K562 (cell line): ENCODE results near the gene GPATCH3. TPM values are rescaled to one million over a fixed set of nuclear protein-coding genes. Genes with fewer than 3 reads are reported as not detected.

Experiments used
- ATAC-seq: fragments of 200-7000 bp; cut with Tn5 transposase; 3 replicates; pipeline ENCODE4 v1.9.1; 2020; ENCODE audit warnings: moderate library complexity
- BruUV-seq: library from RNA; stranded (reverse); fragments of 400-500 nt; replicated peaks from 2 replicates; lab custom pipeline; 2021; lab: Mats Ljungman, UMichigan
- CTCF ChIA-PET: fragments of 300-600 bp; formaldehyde crosslinking; extraction: SDS; loops from one replicate; lab custom pipeline; 2021; ENCODE audit warnings: low intra/inter-chr PET ratio; lab: Yijun Ruan, JAX
- POLR2A ChIA-PET: fragments of 300-600, 350-650 bp; sonication (Branson Sonifier 250); formaldehyde crosslinking; extraction: SDS; loops from one replicate; lab custom pipeline; 2021; ENCODE audit warnings: antibody characterized with exemption, inconsistent platforms; lab: Yijun Ruan, JAX
- DNase-seq, 4 experiments: peaks; one replicate each; pipeline versions ENCODE4 v3.0.0 to v3.0.0-alpha.2; 2011 to 2018; ENCODE audit warnings: low spot score in 3 of 4, mixed read lengths in 3 of 4; ENCODE audit errors: extremely low read depth in 1 of 4
- FAIRE-seq: peaks from 2 replicates; lab custom pipeline; 2011; peaks lifted over from hg19 to GRCh38; lab: Jason Lieb, UNC
- H2AFZ ChIP-seq: 2 replicates; pipeline ENCODE4 v1.6.0; 2011; ENCODE audit warnings: low read depth, low read length, control low read depth, inconsistent platforms
- H3K27ac ChIP-seq: fragments of 200-600 bp; 3 replicates; pipeline ENCODE4 v1.8.0; 2011; ENCODE audit warnings: low read depth, mild to moderate bottlenecking, control low read depth, inconsistent platforms, low read length, moderate library complexity, mixed read lengths; ENCODE audit errors: extremely low read depth
- H3K27me3 ChIP-seq, 2 experiments: fragments of 300-600 bp in 1 of 2; 2 replicates in 1 of 2; 3 replicates in 1 of 2; pipeline versions ENCODE4 v1.6.0 to v1.8.0; 2011; ENCODE audit warnings: inconsistent platforms in 2 of 2, low read length in 2 of 2, mild to moderate bottlenecking in 1 of 2, mixed read lengths in 1 of 2, moderate library complexity in 1 of 2; ENCODE audit not compliant: control insufficient read depth in 2 of 2, insufficient read depth in 2 of 2
- H3K36me3 ChIP-seq: fragments of 300-600 bp; 3 replicates; pipeline ENCODE4 v1.8.0; 2011; ENCODE audit warnings: mild to moderate bottlenecking, low read length, inconsistent platforms; ENCODE audit not compliant: control insufficient read depth, insufficient read depth
- H3K4me1 ChIP-seq, 2 experiments: fragments of 200-600 bp in 1 of 2; replicated peaks in 1 of 2; 2 replicates in 1 of 2; 3 replicates in 1 of 2; pipeline versions ENCODE4 v1.5.1 to v1.8.0; 2011; ENCODE audit warnings: inconsistent platforms in 2 of 2, low read length in 2 of 2, mild to moderate bottlenecking in 1 of 2, mixed read lengths in 1 of 2, moderate library complexity in 1 of 2; ENCODE audit not compliant: control insufficient read depth in 2 of 2, insufficient read depth in 2 of 2
- H3K4me2 ChIP-seq: 2 replicates; pipeline ENCODE4 v1.6.1; 2011; ENCODE audit warnings: low read length, control low read depth, inconsistent platforms, mixed read lengths; ENCODE audit not compliant: insufficient read depth
- H3K4me3 ChIP-seq: fragments of 200-600 bp; sonication (generic), shearing (Covaris generic); 2 replicates; pipeline ENCODE4 v1.5.1; 2016; ENCODE audit warnings: control low read depth, inconsistent platforms
- H3K79me2 ChIP-seq: fragments of 200-600 bp; 3 replicates; pipeline ENCODE4 v1.8.0; 2011; ENCODE audit warnings: low read length, inconsistent platforms; ENCODE audit not compliant: control insufficient read depth, insufficient read depth
- H3K9ac ChIP-seq, 2 experiments: 2 replicates each; pipeline versions ENCODE4 v1.6.0 to v1.6.1; 2011; ENCODE audit warnings: low read depth in 2 of 2, low read length in 2 of 2, control low read depth in 1 of 2, inconsistent platforms in 1 of 2, mild to moderate bottlenecking in 1 of 2, mixed read lengths in 1 of 2; ENCODE audit not compliant: insufficient read depth in 1 of 2
- H3K9me1 ChIP-seq: one replicate; pipeline ENCODE4 v1.6.0; 2011; ENCODE audit warnings: inconsistent platforms, mild to moderate bottlenecking, low read length, moderate library complexity; ENCODE audit not compliant: control insufficient read depth, insufficient read depth
- H3K9me3 ChIP-seq: replicated peaks from 2 replicates; pipeline ENCODE4 v1.5.1; 2011; ENCODE audit warnings: low read depth, low read length, inconsistent platforms; ENCODE audit not compliant: control insufficient read depth, insufficient read depth
- H4K20me1 ChIP-seq: replicated peaks from 2 replicates; pipeline ENCODE4 v1.6.1; 2011; ENCODE audit warnings: low read length, inconsistent platforms, mixed read lengths; ENCODE audit not compliant: control insufficient read depth, insufficient read depth
- CBX2 ChIP-seq: fragments of 200-600 bp; sonication (generic); IDR thresholded peaks from one replicate; pipeline ENCODE4 v1.6.1; 2012; ENCODE audit warnings: mild to moderate bottlenecking, low read length, inconsistent platforms; ENCODE audit not compliant: insufficient read depth, poor library complexity, severe bottlenecking
- DMBX1 ChIP-seq: fragments of 250-450 bp; sonication (Bioruptor Pico); IDR thresholded peaks from 2 replicates; pipeline ENCODE4 v1.8.0; 2022; ENCODE audit warnings: inconsistent platforms, mild to moderate bottlenecking, moderate library complexity, borderline replicate concordance
- PATZ1 ChIP-seq: fragments of 250-450 bp; sonication (Bioruptor Pico); IDR thresholded peaks from 2 replicates; pipeline ENCODE4 v1.5.0; 2020; ENCODE audit warnings: mild to moderate bottlenecking, borderline replicate concordance
- POLR3A ChIP-seq: IDR thresholded peaks from 2 replicates; pipeline ENCODE4 v1.6.1; 2011; ENCODE audit warnings: borderline replicate concordance, mild to moderate bottlenecking, moderate library complexity; ENCODE audit not compliant: insufficient read length, insufficient read depth; ENCODE audit errors: extremely low read depth
- RFX5 ChIP-seq: IDR thresholded peaks from 2 replicates; pipeline ENCODE4 v1.6.1; 2011; ENCODE audit warnings: low read depth, mild to moderate bottlenecking, improper control_type of control experiment, low read length
- SAFB2 ChIP-seq: fragments of 200-400 bp; formaldehyde crosslinking; IDR thresholded peaks from 2 replicates; pipeline ENCODE4 v1.6.1; 2018; ENCODE audit warnings: borderline replicate concordance, low read length, low read depth, moderate library complexity; ENCODE audit not compliant: severe bottlenecking
- SREBF1 ChIP-seq: fragments of 150-350 bp; IDR thresholded peaks from 2 replicates; pipeline ENCODE4 v1.6.1; 2014; ENCODE audit warnings: antibody characterized with exemption, low read depth, low read length, borderline replicate concordance
- STAG1 ChIP-seq: sonication (generic); formaldehyde crosslinking; IDR thresholded peaks from 2 replicates; pipeline ENCODE4 v1.5.0; 2020; ENCODE audit warnings: missing genetic modification reagents, borderline replicate concordance
- THAP12 ChIP-seq: fragments of 250-450 bp; sonication (Bioruptor Pico); IDR thresholded peaks from 2 replicates; pipeline ENCODE4 v1.9.0; 2021; ENCODE audit warnings: mild to moderate bottlenecking, inconsistent platforms
- USF1 ChIP-seq: sonication (generic); formaldehyde crosslinking; IDR thresholded peaks from 2 replicates; pipeline ENCODE4 v1.9.0; 2022; ENCODE audit warnings: mild to moderate bottlenecking, missing genetic modification reagents
- ZNF253 ChIP-seq: fragments of 250-450 bp; sonication (Bioruptor Pico); conservative IDR thresholded peaks from 2 replicates; pipeline ENCODE4 v1.6.1; 2021; ENCODE audit warnings: mild to moderate bottlenecking
- WGBS: fragments of 100-300 bp; shearing (Covaris generic); methylation state at CpG from one replicate; pipeline ENCODE4 v1.1.6; 2016; ENCODE audit warnings: low coverage, mixed read lengths; ENCODE audit not compliant: insufficient coverage; ENCODE audit errors: missing lambda C conversion rate; 5-methylcytosine and 5-hydroxymethylcytosine counted together
- in situ Hi-C: fragments of 300-500 bp; cut with MboI; formaldehyde crosslinking; loops from 4 replicates; pipeline ENCODE4 v1.15.0; 2018; ENCODE audit warnings: inconsistent platforms, mixed read lengths
- intact Hi-C: fragments of 100-400 bp; cut with micrococcal nuclease; formaldehyde crosslinking; loops from 2 replicates; pipeline ENCODE4 v1.14.2; 2022
- polyA plus RNA-seq, 8 experiments: library from polyadenylated mRNA; depleted of rRNA in 4 of 8; stranded (reverse) in 5 of 8; unstranded in 3 of 8; fragments of >200 nt; fragmentation: Nextera tagmentation in 2 of 8; fragmentation: Illumina TruSeq in 1 of 8; extraction: Ambion mirVana in 2 of 8; extraction: Trizol in 1 of 8; gene quantifications; 2 replicates each; pipeline versions ENCODE4 v1.2.1 to v1.2.3, GENCODE V29; 2011 to 2014; ENCODE audit warnings: inconsistent platforms in 1 of 8, missing spikeins in 1 of 8
- total RNA-seq, 7 experiments: library from RNA; depleted of rRNA in 6 of 7; stranded (reverse); fragments of >200 nt in 6 of 7; fragmentation: Illumina TruSeq in 2 of 7; extraction: Trizol in 2 of 7; gene quantifications; 2 replicates each; pipeline versions ENCODE4 v1.2.1 to v1.2.3, GENCODE V29; 2011 to 2021; ENCODE audit warnings: low replicate concordance in 1 of 7

GPATCH3 gene
- total and polyA plus RNA-seq, 9 of the 15 experiments (the other 6 are each of a cell fraction or from before 2014, with no cell fraction given), result 1.6 to 23.0 (median 13.3) TPM

- Histone ChIP-seq H3K36me3 (peaks cover 15% of the 10 kb centered on the region; the same call in 1 of the 3 replicates), H3K9me1 (peaks cover under 1% of the 10 kb centered on the region), H3K4me1 (peaks cover 18 to 25% of the 10 kb centered on the region in 2 experiments), H3K27me3 (no peaks in the 10 kb centered on the region), H3K79me2 (no peaks in the 10 kb centered on the region), H3K9me3 (no peaks in the 10 kb centered on the region), H2AFZ (no peak overlapping the region), H3K4me3 (no peak overlapping the region), H4K20me1 (no peaks in the 10 kb centered on the region), H3K4me2 (no peak overlapping the region), H3K9ac (peak overlapping the region in 1 of 2 experiments; percentile 28; a peak in 2 of 4 replicates), H3K27ac (no peak overlapping the region)
- in situ Hi-C loops (no loop called here), intact Hi-C loops (no loop called here)
- 65% methylated on average over 7 of the region's 7 CpGs for whole genome bisulfite sequencing
- POLR2A ChIA-PET, result interaction anchor here (0.6 to 2.0 kb wide), 13 partner anchors 9 to 402 kb away, joined by 3 to 16 read pairs (median 3); no protein-coding TSS in a partner anchor
- TF ChIP-seq USF1 (CRISPR knock-in tag) (no peak), ZNF253 (CRISPR knock-in tag) (no peak), SAFB2 (no peak), POLR3A (no peak), CBX2 (no peak), SREBF1 (no peak), STAG1 (no peak), DMBX1 (CRISPR knock-in tag) (no peak), THAP12 (CRISPR knock-in tag) (no peak), PATZ1 (no peak), RFX5 (no peak)
- no peak for DNase-seq
- CTCF ChIA-PET, result interaction anchor here (0.6 kb wide), 1 partner anchor 49 kb away, joined by 3 read pairs; no protein-coding TSS in a partner anchor
- no peak for ATAC-seq
- FAIRE-seq, result no peak
- BruUV-seq, result no TSS peak
Measured at GRCh38 chr1:26858891-26859640, 41.2 kb downstream of the GPATCH3 start.
